Astrocyte (in vitro differentiated cells and primary cell): ENCODE results near the gene ELFN2. TPM values are rescaled to one million over a fixed set of nuclear protein-coding genes. Genes with fewer than 3 reads are reported as not detected.

Source experiments
- DNase-seq: peaks from one replicate; pipeline ENCODE4 v3.0.0-alpha.2; 2010; ENCODE audit warnings: low read depth
- FAIRE-seq: peaks from 2 replicates; lab custom pipeline; 2011; peaks lifted over from hg19 to GRCh38; lab: Jason Lieb, UNC
- H2AFZ ChIP-seq: 2 replicates; pipeline ENCODE4 v1.6.0; 2012; ENCODE audit warnings: low read depth, low read length, inconsistent platforms
- H3K27ac ChIP-seq: 2 replicates; pipeline ENCODE4 v1.5.1; 2011; ENCODE audit warnings: low read depth, low read length, inconsistent platforms
- H3K27me3 ChIP-seq: 2 replicates; pipeline ENCODE4 v1.6.0; 2011; ENCODE audit warnings: low read length, inconsistent platforms; ENCODE audit not compliant: insufficient read depth
- H3K36me3 ChIP-seq: 2 replicates; pipeline ENCODE4 v1.5.1; 2011; ENCODE audit warnings: low read length, inconsistent platforms; ENCODE audit not compliant: insufficient read depth
- H3K4me1 ChIP-seq: 2 replicates; pipeline ENCODE4 v1.5.1; 2011; ENCODE audit warnings: low read length, inconsistent platforms; ENCODE audit not compliant: insufficient read depth
- H3K4me2 ChIP-seq: 2 replicates; pipeline ENCODE4 v1.6.0; 2012; ENCODE audit warnings: low read length, inconsistent platforms
- H3K4me3 ChIP-seq: 2 replicates; pipeline ENCODE4 v1.5.1; 2011; ENCODE audit warnings: low read depth, mild to moderate bottlenecking, low read length, inconsistent platforms; ENCODE audit not compliant: insufficient read depth
- H3K79me2 ChIP-seq: 2 replicates; pipeline ENCODE4 v1.6.0; 2012; ENCODE audit warnings: mild to moderate bottlenecking, low read length, inconsistent platforms; ENCODE audit not compliant: insufficient read depth
- H3K9ac ChIP-seq: 2 replicates; pipeline ENCODE4 v1.6.0; 2012; ENCODE audit warnings: mild to moderate bottlenecking, low read length, inconsistent platforms
- H3K9me3 ChIP-seq: 2 replicates; pipeline ENCODE4 v1.5.1; 2012; ENCODE audit warnings: low read depth, mild to moderate bottlenecking, low read length, inconsistent platforms; ENCODE audit not compliant: insufficient read depth
- H4K20me1 ChIP-seq: 2 replicates; pipeline ENCODE4 v1.6.0; 2012; ENCODE audit warnings: low read length, inconsistent platforms; ENCODE audit not compliant: insufficient read depth
- H3K27ac Mint-ChIP-seq: one replicate; pipeline ENCODE4 v1.8.0; 2021; ENCODE audit warnings: mild to moderate bottlenecking, mixed read lengths; ENCODE audit not compliant: unreplicated experiment
- H3K27me3 Mint-ChIP-seq: one replicate; pipeline ENCODE4 v1.8.0; 2021; ENCODE audit warnings: low read depth, mixed read lengths; ENCODE audit not compliant: unreplicated experiment
- H3K36me3 Mint-ChIP-seq: one replicate; pipeline ENCODE4 v1.8.0; 2021; ENCODE audit warnings: low read depth, mixed read lengths; ENCODE audit not compliant: unreplicated experiment
- H3K4me1 Mint-ChIP-seq: one replicate; pipeline ENCODE4 v1.8.0; 2021; ENCODE audit warnings: low read depth, mixed read lengths; ENCODE audit not compliant: unreplicated experiment
- H3K4me3 Mint-ChIP-seq: one replicate; pipeline ENCODE4 v1.8.0; 2021; ENCODE audit warnings: mild to moderate bottlenecking, moderate library complexity, mixed read lengths; ENCODE audit not compliant: unreplicated experiment
- H3K9me3 Mint-ChIP-seq: one replicate; pipeline ENCODE4 v1.8.0; 2021; ENCODE audit warnings: mild to moderate bottlenecking, mixed read lengths; ENCODE audit not compliant: unreplicated experiment
- CTCF ChIP-seq: IDR thresholded peaks from 2 replicates; pipeline ENCODE4 v1.5.1; 2011; ENCODE audit warnings: low read depth, mild to moderate bottlenecking, inconsistent platforms, low read length, moderate library complexity; ENCODE audit not compliant: insufficient read depth
- EZH2 ChIP-seq: IDR thresholded peaks from 2 replicates; pipeline ENCODE4 v1.6.1; 2012; ENCODE audit warnings: mild to moderate bottlenecking, low read length, inconsistent platforms; ENCODE audit not compliant: insufficient read depth
- total RNA-seq: library from RNA; stranded (reverse); gene quantifications from 2 replicates; pipeline ENCODE4 v1.2.1, GENCODE V29; 2021

Gene ELFN2
- total RNA-seq, 1 donor from 2014 or later, result 2.8 TPM

- Histone ChIP-seq H3K36me3 (no peaks in the 10 kb centered on the region), H3K27me3 (peaks cover 18% of the 10 kb centered on the region), H3K79me2 (no peaks in the 10 kb centered on the region), H3K4me1 (peaks cover 4% of the 10 kb centered on the region), H3K4me2 (no peak overlapping the region), H3K9me3 (no peaks in the 10 kb centered on the region), H3K4me3 (no peak overlapping the region), H3K27ac (no peak overlapping the region), H4K20me1 (peaks cover 4% of the 10 kb centered on the region), H2AFZ (no peak overlapping the region), H3K9ac (no peak overlapping the region)
- no peak overlapping the region for H3K27ac Mint-ChIP-seq
- peaks cover 4% of the 10 kb centered on the region for H3K4me1 Mint-ChIP-seq
- no peak overlapping the region for H3K4me3 Mint-ChIP-seq
- FAIRE-seq (no peak), DNase-seq (no peak)
- no peak for TF ChIP-seq CTCF
- peak; percentile 27 for TF ChIP-seq EZH2
- H3K36me3 Mint-ChIP-seq, result no peaks in the 10 kb centered on the region
- no peaks in the 10 kb centered on the region for H3K9me3 Mint-ChIP-seq
- peaks cover 65% of the 10 kb centered on the region for H3K27me3 Mint-ChIP-seq
These were observed 47.6 kb downstream of the ELFN2 start for GRCh38 chr22:37379722-37380121.

DNA sequence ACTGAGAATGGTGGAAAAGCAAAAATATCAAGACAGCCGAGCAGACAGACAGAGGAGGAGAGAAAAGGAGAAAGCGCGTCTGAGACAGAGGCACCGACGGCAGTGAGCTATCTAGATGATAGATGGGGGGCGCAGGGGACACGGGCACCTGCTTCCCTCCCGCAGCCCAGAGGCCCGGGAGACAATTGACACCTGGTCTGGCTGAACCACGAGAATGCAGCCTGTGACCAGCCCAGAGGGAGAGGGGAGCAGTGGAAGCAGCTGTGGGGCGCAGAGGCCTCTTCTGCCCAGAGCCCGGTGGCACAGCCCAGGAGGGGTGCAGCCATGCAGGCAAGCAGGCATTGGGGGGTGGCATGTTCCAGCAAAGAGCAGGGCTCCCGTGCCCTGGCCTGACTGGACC is 48.2 kb downstream of the ELFN2 start:
- Histone ChIP-seq H3K36me3 (no peaks in the 10 kb centered on the region), H3K4me3 (no peak overlapping the region), H3K79me2 (no peaks in the 10 kb centered on the region), H3K27me3 (peaks cover 18% of the 10 kb centered on the region), H4K20me1 (peaks cover 4% of the 10 kb centered on the region), H3K9me3 (no peaks in the 10 kb centered on the region), H3K4me1 (peaks cover 4% of the 10 kb centered on the region), H3K9ac (no peak overlapping the region), H3K4me2 (no peak overlapping the region), H2AFZ (no peak overlapping the region), H3K27ac (no peak overlapping the region)
- FAIRE-seq, result no peak
- Mint-ChIP-seq H3K4me1 (peaks cover 4% of the 10 kb centered on the region), H3K36me3 (peaks cover 3% of the 10 kb centered on the region), H3K9me3 (no peaks in the 10 kb centered on the region), H3K27me3 (peaks cover 72% of the 10 kb centered on the region), H3K4me3 (no peak overlapping the region), H3K27ac (no peak overlapping the region)
- DNase-seq, result no peak
- TF ChIP-seq CTCF, result no peak
- no peak for TF ChIP-seq EZH2

DNA sequence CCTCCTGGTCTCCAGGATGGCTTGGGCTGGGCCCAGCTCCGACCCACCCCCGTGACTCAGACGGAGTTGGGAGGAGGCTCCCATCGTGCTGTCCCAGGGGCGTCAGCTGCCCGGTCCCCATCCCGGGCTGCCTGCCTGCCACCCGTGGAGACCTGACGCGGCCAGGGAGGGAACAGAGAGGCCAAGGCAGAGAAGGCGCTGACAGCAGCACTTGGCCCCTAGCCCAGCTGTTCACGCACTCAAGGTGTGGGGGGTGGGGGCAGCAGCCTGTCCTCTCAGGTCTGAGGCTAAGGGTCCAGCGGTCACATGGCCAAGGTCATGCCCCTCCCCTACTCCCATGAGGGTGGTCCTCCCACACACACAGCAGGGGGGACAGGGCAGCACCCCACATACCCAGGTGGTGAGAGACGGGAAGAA is 48.6 kb downstream of the ELFN2 start:
- Histone ChIP-seq H3K36me3 (no peaks in the 10 kb centered on the region), H3K4me3 (no peak overlapping the region), H2AFZ (no peak overlapping the region), H3K79me2 (no peaks in the 10 kb centered on the region), H3K4me1 (peaks cover 4% of the 10 kb centered on the region), H3K27ac (no peak overlapping the region), H4K20me1 (peaks cover 4% of the 10 kb centered on the region), H3K9me3 (no peaks in the 10 kb centered on the region), H3K9ac (no peak overlapping the region), H3K27me3 (peaks cover 18% of the 10 kb centered on the region), H3K4me2 (no peak overlapping the region)
- H3K36me3 Mint-ChIP-seq, result peaks cover 3% of the 10 kb centered on the region
- no peak overlapping the region for H3K4me3 Mint-ChIP-seq
- H3K4me1 Mint-ChIP-seq, result peaks cover 4% of the 10 kb centered on the region
- FAIRE-seq (no peak), DNase-seq (no peak)
- no peaks in the 10 kb centered on the region for H3K9me3 Mint-ChIP-seq
- peaks cover 74% of the 10 kb centered on the region for H3K27me3 Mint-ChIP-seq
- no peak overlapping the region for H3K27ac Mint-ChIP-seq
- TF ChIP-seq EZH2 (no peak), CTCF (no peak)
